Astrocyte of the hippocampus (primary cell): ENCODE measurements around the gene PCED1B.
"Not testable (repeated sequence)": the region's sequence is repeated elsewhere in the genome, so short reads cannot be mapped to it uniquely, and the experiment has no call there.

Experiments
- DNase-seq: peaks from one replicate; pipeline ENCODE4 v3.0.0; 2011; ENCODE audit warnings: low read depth, low spot score

Gene PCED1B

GRCh38 chr12:47088021-47088944 lies 8.9 kb downstream of the PCED1B start:
- peak; percentile 38 for DNase-seq

GRCh38 chr12:47091009-47091408 lies 11.6 kb downstream of the PCED1B start:
- no peak for DNase-seq

- peak; percentile 67 for DNase-seq
These were observed 15.4 kb downstream of the PCED1B start for GRCh38 chr12:47094804-47095203.

- DNase-seq, result peak; percentile 82
These were observed 16.2 kb downstream of the PCED1B start for GRCh38 chr12:47095446-47096236.

DNA sequence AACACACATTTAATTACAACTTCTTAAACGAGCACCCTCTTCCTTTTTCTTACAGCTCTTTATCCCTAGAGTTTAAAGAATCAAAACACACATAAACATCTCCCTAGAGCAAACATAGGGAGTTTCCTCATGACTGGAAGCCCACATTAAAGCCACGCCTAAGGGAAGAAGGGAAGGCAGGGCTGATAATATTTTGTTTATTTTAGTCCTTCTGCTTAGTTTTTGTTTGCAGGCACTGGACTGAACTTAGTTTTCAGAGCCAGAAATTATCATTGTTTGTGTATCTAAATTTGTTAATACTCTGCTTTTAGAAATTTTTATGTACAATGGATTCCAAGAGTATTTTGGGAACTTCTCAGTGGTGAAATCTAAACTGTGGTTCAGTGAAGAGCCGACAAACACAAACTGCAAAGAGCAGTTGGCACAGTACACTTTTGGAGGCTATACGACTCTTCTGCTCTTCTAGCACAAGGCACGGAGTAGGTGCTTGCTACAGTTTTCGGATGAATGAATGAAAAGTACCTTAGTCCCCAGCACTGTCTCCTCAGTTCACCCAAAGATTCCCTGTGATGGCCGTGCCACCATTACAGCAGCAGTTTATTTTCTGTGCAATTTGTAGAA lies 18.0 kb downstream of the PCED1B start:
- DNase-seq, result peak; percentile 15

- no peak for DNase-seq
These were observed 18.7 kb downstream of the PCED1B start for GRCh38 chr12:47098099-47098498.

DNA sequence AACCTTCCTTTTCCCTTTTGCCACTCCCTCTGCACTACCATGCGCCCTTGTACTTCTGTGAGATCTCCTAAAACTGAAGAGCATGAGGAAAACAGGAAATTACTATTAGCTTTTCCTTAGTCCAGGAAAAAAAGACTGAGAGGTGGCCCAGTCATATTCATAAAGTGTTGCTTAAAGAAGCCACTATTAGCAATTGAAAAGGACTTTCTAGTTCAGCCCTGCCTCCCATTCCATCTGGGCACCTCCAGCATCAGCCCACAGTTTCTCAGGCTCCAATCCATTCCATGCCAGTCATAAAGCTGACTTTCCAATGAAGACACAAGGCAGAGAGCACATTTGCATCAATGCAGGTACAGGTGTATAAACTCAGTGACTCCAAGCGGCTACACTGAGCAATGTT lies 20.2 kb downstream of the PCED1B start:
- no peak for DNase-seq

DNA sequence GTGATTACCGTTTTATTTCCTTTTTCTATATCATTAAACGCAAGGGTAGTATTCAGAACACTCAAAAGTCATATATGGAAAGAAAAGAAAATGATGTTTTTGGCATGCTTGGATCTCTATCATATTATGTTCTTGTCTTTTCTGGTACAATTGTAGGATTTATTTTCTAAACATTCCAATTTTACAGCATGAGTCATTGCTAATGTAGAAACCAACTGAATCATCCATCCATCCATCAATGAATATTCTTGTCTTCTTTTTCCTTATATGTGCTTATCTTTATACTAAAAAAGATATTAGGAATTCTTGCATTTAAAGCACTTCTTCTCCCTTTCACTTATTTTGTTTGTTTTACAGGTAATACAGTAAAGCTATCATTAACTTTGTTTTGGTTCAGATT lies 20.7 kb downstream of the PCED1B start:
- DNase-seq, result no peak

DNA sequence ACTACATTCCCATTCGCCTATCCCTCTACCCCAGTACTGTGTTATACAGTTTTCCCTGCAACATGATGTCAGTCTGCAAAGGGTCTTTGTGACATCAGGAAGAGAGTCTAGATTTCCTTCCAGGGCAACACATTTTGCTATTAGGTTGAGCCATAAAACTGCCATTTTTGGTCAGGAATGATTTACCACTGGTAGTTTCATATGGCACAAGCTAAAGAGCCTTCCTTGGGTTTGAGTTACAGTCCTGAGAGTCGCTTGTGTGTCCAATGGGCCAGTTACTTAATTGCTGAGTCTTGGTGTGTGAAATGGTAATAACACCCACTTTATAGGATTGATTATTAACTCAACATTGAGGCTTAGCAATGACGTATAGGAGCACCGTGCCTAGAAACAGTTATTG lies 23.0 kb downstream of the PCED1B start:
- DNase-seq, result no peak

GRCh38 chr12:47102845-47103651 lies 23.6 kb downstream of the PCED1B start:
- DNase-seq, result peak; percentile 28

DNA sequence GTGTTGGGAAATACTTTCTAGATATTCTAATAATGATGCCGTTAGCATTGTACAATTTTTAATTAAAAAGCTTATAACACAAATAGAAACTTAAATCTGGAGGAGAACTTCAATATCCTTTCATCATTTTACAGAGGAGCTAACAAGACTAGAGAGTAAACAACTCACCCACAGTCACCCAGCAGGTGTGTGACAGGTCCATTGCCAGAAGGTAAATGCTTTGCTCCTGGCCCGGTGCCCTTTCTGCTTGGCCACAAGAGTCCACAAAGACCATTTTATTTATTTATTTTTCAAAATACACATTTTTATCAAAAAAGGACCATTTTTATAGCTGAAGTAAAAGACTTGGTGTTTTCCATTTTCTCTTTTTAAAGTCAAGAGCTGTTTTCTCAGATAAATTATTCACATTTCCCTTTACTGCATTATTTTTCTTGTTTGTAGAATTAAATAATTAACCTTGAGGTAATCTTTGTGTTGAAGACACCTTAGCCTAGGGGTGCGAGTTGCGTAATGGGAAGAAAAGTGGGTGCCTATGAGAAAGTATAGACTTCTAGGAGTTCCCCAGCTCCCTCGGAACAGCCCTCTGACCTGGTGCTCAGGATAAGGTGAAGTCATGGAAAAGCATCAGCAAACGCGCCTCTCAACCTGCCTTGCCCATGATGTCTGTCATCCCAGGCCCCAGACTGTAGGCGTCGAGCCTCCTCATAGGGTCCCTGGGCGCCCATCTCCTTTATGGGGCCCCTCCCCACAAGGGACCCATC lies 26.7 kb downstream of the PCED1B start:
- no peak for DNase-seq

GRCh38 chr12:47107446-47107845 lies 28.0 kb downstream of the PCED1B start:
- DNase-seq, result no peak

GRCh38 chr12:47107926-47108325 lies 28.5 kb downstream of the PCED1B start:
- DNase-seq, result no peak

GRCh38 chr12:47110011-47110541 lies 30.7 kb downstream of the PCED1B start:
- no peak for DNase-seq

GRCh38 chr12:47110718-47111391 lies 31.4 kb downstream of the PCED1B start:
- no peak for DNase-seq

- no peak for DNase-seq
These were observed 32.0 kb downstream of the PCED1B start for GRCh38 chr12:47111392-47111778.

GRCh38 chr12:47111854-47112253 lies 32.4 kb downstream of the PCED1B start:
- no peak for DNase-seq

GRCh38 chr12:47112679-47113078 lies 33.3 kb downstream of the PCED1B start:
- no peak for DNase-seq

DNA sequence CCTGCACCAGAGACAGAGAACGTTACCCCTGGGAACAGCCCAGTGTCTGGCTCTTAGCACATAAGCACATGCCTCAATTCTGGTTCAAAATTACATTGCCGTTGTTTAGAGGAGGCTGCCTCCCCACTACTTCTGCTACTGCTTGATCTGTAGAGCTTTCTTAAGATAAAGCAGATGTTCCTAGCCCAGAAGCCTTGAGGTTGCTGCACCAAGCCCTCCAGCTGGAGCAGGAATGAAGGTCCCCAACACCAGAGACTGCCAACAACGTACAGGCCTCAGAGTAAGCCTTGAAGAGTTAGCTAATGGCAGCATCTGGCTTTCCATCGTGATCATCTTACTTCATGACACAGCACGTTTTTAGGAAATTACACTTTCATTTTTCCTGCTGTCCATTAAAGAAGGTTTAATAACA lies 35.1 kb downstream of the PCED1B start:
- DNase-seq, result no peak

- DNase-seq, result not testable (repeated sequence)
These were observed 37.9 kb downstream of the PCED1B start for GRCh38 chr12:47117305-47117704.
